HAP-1 (cell line): ENCODE data around the gene CMAS.
A peak's percentile ranks its signal among the peaks of the same experiment; 100 is the strongest.
"Not testable (repeated sequence)": the region's sequence is repeated elsewhere in the genome, so short reads cannot be mapped to it uniquely, and the experiment has no call there.

Experiments
- DNase-seq, 2 experiments: peaks; one replicate each; pipeline ENCODE4 v3.0.0-alpha.2; 2016 to 2020; ENCODE audit warnings: low spot score in 2 of 2
- H3K27me3 ChIP-seq: fragments of 250-450 bp; sonication (Bioruptor Pico); 2 replicates; pipeline ENCODE4 v1.5.1; 2020; ENCODE audit warnings: low read depth, mild to moderate bottlenecking, moderate library complexity
- H3K36me3 ChIP-seq: fragments of 250-450 bp; sonication (Bioruptor Pico); replicated peaks from 2 replicates; pipeline ENCODE4 v1.5.1; 2020; ENCODE audit warnings: mild to moderate bottlenecking
- H3K4me1 ChIP-seq: fragments of 250-450 bp; sonication (Bioruptor Pico); 2 replicates; pipeline ENCODE4 v1.5.1; 2020; ENCODE audit warnings: mild to moderate bottlenecking
- H3K4me3 ChIP-seq: fragments of 250-450 bp; sonication (Bioruptor Pico); 2 replicates; pipeline ENCODE4 v1.5.1; 2020; ENCODE audit warnings: mild to moderate bottlenecking, moderate library complexity
- H3K9me3 ChIP-seq: fragments of 250-450 bp; sonication (Bioruptor Pico); 2 replicates; pipeline ENCODE4 v1.5.1; 2020; ENCODE audit warnings: mild to moderate bottlenecking, moderate library complexity
- in situ Hi-C: fragments of 300-500 bp; cut with MboI; formaldehyde crosslinking; loops from 3 replicates; pipeline ENCODE4 v1.14.3; 2020; ENCODE audit warnings: low sequenced_read_pairs, inconsistent platforms, mixed read lengths

CMAS gene

DNA sequence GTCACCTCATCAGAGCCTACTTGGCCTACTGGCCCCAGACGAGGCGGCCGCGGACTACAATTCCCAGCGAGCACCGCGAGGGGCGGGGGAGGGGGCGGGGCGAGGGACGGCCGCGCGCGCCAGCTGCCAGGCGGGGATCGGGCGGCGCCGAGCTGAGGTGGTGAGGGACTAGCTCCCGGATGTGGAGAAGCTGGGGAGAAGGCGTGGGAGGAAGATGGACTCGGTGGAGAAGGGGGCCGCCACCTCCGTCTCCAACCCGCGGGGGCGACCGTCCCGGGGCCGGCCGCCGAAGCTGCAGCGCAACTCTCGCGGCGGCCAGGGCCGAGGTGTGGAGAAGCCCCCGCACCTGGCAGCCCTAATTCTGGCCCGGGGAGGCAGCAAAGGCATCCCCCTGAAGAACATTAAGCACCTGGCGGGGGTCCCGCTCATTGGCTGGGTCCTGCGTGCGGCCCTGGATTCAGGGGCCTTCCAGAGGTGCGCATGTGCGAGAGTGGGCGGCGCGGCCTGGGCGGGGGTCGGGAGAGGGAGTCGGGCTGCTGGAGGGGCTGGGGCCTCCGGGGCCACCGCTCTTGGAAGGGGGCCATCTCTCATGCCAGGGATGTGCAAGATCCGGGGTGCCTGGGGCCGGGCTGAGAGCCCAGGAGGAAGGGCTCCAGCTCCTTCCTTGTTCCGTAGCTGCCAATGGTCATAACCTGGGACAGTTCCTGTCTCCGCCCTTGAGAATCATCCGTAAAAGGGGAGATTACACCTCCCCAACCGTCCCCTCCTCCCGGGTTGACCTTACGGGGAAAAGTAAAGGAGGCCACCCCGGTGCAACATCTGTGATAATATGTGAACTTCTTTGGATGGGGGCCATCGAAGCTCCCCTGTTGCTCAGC lies at the start of gene CMAS:
Gene CMAS, plus strand, starts transcription at position 129 of the 878 bp plus-strand sequence. Its CDS starts 86 bp downstream, at position 215.
- Histone ChIP-seq H3K4me3 (peak within 1 kb of the TSS; percentile 87), H3K4me1 (peaks cover 21% of the 10 kb centered on the region), H3K27me3 (no peaks in the 10 kb centered on the region), H3K36me3 (no peaks in the 10 kb centered on the region; the same call in 1 of the 2 replicates), H3K9me3 (no peaks in the 10 kb centered on the region)
- DNase-seq = peak; percentile 45 to 87
- in situ Hi-C loops = no loop called here

GRCh38 chr12:21998295-21998694 lies 47.7 kb upstream of the CMAS start:
- Histone ChIP-seq H3K4me3 (no peak overlapping the region), H3K9me3 (no peaks in the 10 kb centered on the region), H3K4me1 (no peaks in the 10 kb centered on the region), H3K36me3 (no peaks in the 10 kb centered on the region), H3K27me3 (no peaks in the 10 kb centered on the region)
- DNase-seq = no peak
- in situ Hi-C loops = no loop called here

GRCh38 chr12:21998782-21999181 lies 47.2 kb upstream of the CMAS start:
- no peaks in the 10 kb centered on the region for H3K9me3 ChIP-seq
- no peaks in the 10 kb centered on the region for H3K27me3 ChIP-seq
- H3K4me1 ChIP-seq = no peaks in the 10 kb centered on the region
- H3K36me3 ChIP-seq = no peaks in the 10 kb centered on the region
- H3K4me3 ChIP-seq = no peak overlapping the region
- no peak for DNase-seq
- in situ Hi-C loops = no loop called here

DNA sequence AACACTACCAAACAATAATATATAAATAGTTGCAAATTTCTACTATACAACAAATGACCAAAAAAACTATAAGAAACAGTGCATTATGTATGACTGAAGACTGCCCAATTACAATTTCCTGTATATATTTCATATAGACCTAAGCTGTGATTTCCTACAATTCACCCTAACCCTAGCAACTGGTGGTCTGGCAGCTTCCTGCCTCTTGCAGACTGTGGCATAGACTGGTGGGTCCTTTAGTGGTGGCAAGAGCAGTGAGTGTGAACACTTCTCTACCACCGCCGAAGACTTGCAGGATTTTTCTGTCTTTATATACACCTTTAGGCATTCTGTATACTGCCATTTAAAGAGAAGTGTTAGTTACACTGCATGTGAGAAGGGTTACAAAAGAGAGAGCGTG lies 43.6 kb upstream of the CMAS start:
- no peaks in the 10 kb centered on the region for H3K27me3 ChIP-seq
- in situ Hi-C loops = loop anchor here (25.0 kb wide), 1 partner anchor 290 kb away; no protein-coding TSS in a partner anchor

DNA sequence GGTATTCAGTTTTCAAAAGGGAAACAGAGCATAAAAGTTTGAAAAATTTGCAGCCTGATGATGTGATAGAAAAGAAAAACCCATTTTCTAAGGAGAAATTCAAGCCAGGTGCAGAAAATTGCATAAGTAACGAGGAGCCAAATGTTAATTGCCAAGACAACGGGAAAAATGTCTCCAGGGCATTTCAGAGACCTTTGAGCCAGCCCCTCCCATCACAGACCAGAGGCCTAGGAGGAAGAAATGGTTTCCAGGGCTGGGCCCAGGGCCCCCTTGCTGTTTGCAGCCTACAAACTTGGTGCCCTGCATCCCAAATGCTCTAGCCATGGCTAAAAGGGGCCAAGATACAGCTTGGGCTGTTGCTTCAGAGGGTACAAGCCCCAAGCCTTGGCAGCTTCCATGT lies 38.2 kb upstream of the CMAS start:
- not testable (repeated sequence) for H3K4me3 ChIP-seq, H3K4me1 ChIP-seq, H3K27me3 ChIP-seq, H3K9me3 ChIP-seq, H3K36me3 ChIP-seq, DNase-seq
- in situ Hi-C loops = loop anchor here (25.0 kb wide), 1 partner anchor 295 kb away; no protein-coding TSS in a partner anchor

More for the DNA sequence above, 43.6 kb upstream of the CMAS start:
- no peak for DNase-seq
- Histone ChIP-seq H3K4me3 (no peak overlapping the region), H3K9me3 (no peaks in the 10 kb centered on the region), H3K4me1 (no peaks in the 10 kb centered on the region), H3K36me3 (no peaks in the 10 kb centered on the region)

GRCh38 chr12:22008196-22008595 lies 37.8 kb upstream of the CMAS start:
- Histone ChIP-seq H3K36me3 (no peaks in the 10 kb centered on the region), H3K9me3 (no peaks in the 10 kb centered on the region), H3K4me3 (no peak overlapping the region), H3K4me1 (no peaks in the 10 kb centered on the region), H3K27me3 (no peaks in the 10 kb centered on the region)
- DNase-seq = no peak
- in situ Hi-C loops = loop anchor here (25.0 kb wide), 1 partner anchor 296 kb away; no protein-coding TSS in a partner anchor

- H3K4me1 ChIP-seq = no peaks in the 10 kb centered on the region
- no peaks in the 10 kb centered on the region for H3K36me3 ChIP-seq
- H3K27me3 ChIP-seq = no peaks in the 10 kb centered on the region
- no peak for DNase-seq
- no peaks in the 10 kb centered on the region for H3K9me3 ChIP-seq
- H3K4me3 ChIP-seq = no peak overlapping the region
- in situ Hi-C loops = loop anchor here (25.0 kb wide), 1 partner anchor 302 kb away; no protein-coding TSS in a partner anchor
These were observed 31.8 kb upstream of the CMAS start for GRCh38 chr12:22014041-22014782.

DNA sequence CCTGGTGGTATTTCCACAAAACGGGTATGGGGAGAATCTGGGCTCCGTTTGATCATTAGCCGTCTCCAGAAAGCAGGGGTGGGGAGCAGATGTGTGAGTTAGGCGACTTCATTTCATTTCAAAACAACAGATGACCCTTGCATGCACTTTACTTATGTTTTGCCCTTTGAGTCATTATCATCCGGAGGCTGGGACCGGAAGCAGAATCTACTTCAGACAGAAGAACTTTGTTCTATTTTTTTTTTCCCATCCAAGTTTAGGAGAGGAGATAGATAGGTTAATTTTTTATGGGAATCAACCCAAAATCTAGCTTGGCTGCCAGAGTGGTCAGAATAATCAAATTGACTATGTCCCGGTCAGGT lies 31.3 kb upstream of the CMAS start:
- Histone ChIP-seq H3K4me3 (no peak overlapping the region), H3K4me1 (no peaks in the 10 kb centered on the region), H3K9me3 (no peaks in the 10 kb centered on the region), H3K27me3 (no peaks in the 10 kb centered on the region), H3K36me3 (no peaks in the 10 kb centered on the region)
- in situ Hi-C loops = loop anchor here (25.0 kb wide), 1 partner anchor 302 kb away; no protein-coding TSS in a partner anchor
- no peak for DNase-seq

DNA sequence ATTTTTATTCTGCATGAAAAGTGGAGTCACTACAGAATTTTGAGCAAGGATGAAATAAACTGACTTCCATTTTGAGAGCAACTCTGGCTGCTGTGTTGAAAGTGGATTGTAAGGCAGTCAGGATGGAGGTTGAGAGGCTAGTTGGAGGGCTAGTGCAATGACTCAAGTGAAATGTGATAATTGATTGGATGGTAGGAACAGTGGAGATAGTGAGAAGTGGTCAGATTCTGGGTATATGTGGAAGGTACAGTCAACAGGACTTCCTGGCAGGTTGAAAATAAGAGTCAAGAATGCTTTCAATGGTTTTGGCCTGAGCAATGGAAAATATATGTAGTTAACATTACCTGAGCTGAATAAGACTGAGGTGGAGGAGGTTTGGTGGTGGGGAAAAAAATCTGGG lies 29.0 kb upstream of the CMAS start:
- H3K4me3 ChIP-seq = no peak overlapping the region
- no peaks in the 10 kb centered on the region for H3K9me3 ChIP-seq
- H3K36me3 ChIP-seq = no peaks in the 10 kb centered on the region
- no peaks in the 10 kb centered on the region for H3K4me1 ChIP-seq
- DNase-seq = no peak
- no peaks in the 10 kb centered on the region for H3K27me3 ChIP-seq
- in situ Hi-C loops = loop anchor here (25.0 kb wide), 1 partner anchor 305 kb away; no protein-coding TSS in a partner anchor

- Histone ChIP-seq H3K9me3 (no peaks in the 10 kb centered on the region), H3K4me3 (no peak overlapping the region), H3K36me3 (no peaks in the 10 kb centered on the region), H3K4me1 (no peaks in the 10 kb centered on the region), H3K27me3 (no peaks in the 10 kb centered on the region)
- in situ Hi-C loops = loop anchor here (25.0 kb wide), 1 partner anchor 307 kb away; no protein-coding TSS in a partner anchor
- DNase-seq = no peak
These were observed 27.2 kb upstream of the CMAS start for GRCh38 chr12:22018860-22019259.

- not testable (repeated sequence) for DNase-seq, H3K9me3 ChIP-seq, H3K27me3 ChIP-seq, H3K4me1 ChIP-seq, H3K4me3 ChIP-seq, H3K36me3 ChIP-seq
- in situ Hi-C loops = loop anchor here (25.0 kb wide), 1 partner anchor 311 kb away; no protein-coding TSS in a partner anchor
These were observed 22.5 kb upstream of the CMAS start for GRCh38 chr12:22023489-22023888.

- DNase-seq = no peak
- Histone ChIP-seq H3K4me1 (no peaks in the 10 kb centered on the region), H3K36me3 (no peaks in the 10 kb centered on the region), H3K4me3 (no peak overlapping the region), H3K27me3 (no peaks in the 10 kb centered on the region), H3K9me3 (no peaks in the 10 kb centered on the region)
- in situ Hi-C loops = no loop called here
These were observed 16.5 kb upstream of the CMAS start for GRCh38 chr12:22029491-22029890.

DNA sequence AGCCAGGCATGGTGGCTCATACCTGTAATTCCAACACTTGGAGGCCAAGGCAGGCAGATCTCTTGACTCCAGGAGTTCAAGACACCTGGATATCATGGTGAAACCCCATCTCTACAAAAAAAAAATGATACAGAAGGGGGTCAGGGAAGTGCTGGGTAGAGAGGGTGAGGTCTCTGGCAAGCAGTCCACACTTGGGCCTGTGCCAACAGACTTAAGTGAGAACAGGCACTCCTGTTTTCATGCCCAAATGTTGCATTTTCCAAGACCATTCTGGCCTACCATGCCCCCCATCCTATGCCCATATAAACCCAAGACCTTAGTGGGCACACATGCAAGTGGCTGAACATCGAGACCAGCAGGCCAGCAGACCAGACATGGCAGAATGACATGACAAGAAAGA lies 16.0 kb upstream of the CMAS start:
- in situ Hi-C loops = no loop called here
- Histone ChIP-seq H3K4me3 (no peak overlapping the region), H3K9me3 (no peaks in the 10 kb centered on the region), H3K27me3 (no peaks in the 10 kb centered on the region), H3K4me1 (no peaks in the 10 kb centered on the region), H3K36me3 (no peaks in the 10 kb centered on the region)
- no peak for DNase-seq

GRCh38 chr12:22032732-22033131 lies 13.3 kb upstream of the CMAS start:
- Histone ChIP-seq H3K9me3 (no peaks in the 10 kb centered on the region), H3K27me3 (no peaks in the 10 kb centered on the region), H3K4me1 (no peaks in the 10 kb centered on the region), H3K4me3 (no peak overlapping the region), H3K36me3 (no peaks in the 10 kb centered on the region)
- DNase-seq = no peak
- in situ Hi-C loops = no loop called here
